ENCODE data around the gene SMOC1. TPM values are rescaled to one million over a fixed set of nuclear protein-coding genes. Genes with fewer than 3 reads are reported as not detected.

SMOC1 gene
- total RNA-seq = 3.1 TPM

DNA sequence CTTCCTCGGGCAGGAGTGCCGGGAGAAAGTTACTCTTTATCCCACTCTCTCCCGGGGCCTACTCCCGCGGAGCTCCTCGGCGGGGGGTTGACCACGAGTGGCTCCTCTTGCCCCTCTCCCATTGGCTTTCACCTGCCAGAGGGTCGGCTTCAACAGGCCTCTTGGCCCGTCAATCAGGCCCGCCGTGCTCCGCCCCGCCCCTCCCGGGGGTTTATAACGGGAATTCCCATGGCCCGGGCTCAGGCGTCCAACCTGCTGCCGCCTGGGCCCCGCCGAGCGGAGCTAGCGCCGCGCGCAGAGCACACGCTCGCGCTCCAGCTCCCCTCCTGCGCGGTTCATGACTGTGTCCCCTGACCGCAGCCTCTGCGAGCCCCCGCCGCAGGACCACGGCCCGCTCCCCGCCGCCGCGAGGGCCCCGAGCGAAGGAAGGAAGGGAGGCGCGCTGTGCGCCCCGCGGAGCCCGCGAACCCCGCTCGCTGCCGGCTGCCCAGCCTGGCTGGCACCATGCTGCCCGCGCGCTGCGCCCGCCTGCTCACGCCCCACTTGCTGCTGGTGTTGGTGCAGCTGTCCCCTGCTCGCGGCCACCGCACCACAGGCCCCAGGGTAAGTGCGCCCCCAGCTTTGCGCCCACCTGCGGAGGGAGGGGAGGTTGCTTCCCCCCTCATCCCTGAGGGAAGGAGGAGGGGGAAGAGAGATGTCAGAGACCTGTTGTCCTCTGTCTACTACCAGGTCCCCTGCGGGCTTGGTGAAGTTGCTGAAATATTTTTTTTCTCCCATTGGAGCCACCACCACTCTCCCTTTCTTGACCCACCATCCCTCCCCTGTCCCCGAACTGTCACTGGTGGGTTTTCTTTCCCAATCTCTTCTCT, at the start of gene SMOC1:
SMOC1 (plus strand) TSS at position 242 of the 869 bp plus-strand sequence; CDS start at position 505, 263 bp downstream.
- peak; percentile 51 for DNase-seq (ENCODE audit: low spot score)

DNA sequence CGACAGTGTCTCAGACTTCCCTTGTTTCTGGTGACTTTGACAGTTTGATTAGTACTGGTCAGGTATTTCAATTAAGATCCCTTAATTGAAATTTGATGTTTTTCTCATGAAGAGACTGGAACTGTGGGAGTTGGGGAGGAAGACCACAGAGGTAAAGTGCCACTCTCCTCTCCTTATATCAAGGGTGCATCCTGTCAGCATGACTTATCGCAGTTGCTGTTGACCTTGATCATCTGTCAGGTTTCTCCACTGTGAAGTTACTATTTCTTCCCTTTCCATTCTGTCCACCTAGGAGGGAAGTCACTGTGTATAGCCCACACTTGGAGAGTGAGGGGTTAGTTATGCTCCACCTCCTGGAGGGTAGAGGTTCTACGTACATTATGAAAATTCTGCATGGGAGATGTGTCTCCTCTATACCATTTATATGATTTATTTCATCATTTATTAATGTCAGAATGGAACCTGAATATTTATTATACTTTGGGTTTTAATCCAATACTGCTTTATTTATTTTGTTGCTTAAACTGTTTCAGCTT, 40.3 kb upstream of the SMOC1 start:
- DNase-seq (ENCODE audit: low spot score) = no peak

DNA sequence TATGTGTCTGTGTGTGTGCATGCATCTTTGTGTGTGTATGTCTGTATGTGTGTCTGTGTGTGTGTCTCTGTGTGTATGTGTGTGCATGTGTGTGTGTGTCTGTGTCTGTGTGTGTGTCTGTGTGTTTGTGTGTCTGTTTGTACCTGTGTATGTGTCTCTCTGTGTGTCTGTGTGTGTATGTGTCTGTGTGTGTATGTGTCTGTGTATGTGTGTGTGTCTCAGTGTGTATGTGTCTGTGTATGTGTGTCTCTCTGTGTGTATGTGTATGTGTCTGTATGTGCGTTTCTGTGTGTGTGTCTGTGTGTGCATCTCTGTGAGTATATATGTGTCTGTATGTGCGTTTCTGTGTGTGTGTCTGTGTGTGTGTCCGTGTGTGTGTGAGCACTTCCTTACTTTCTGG, 39.6 kb upstream of the SMOC1 start:
- no peak for DNase-seq (ENCODE audit: low spot score)

- no peak for DNase-seq (ENCODE audit: low spot score)
These were observed 37.6 kb upstream of the SMOC1 start for GRCh38 chr14:69841656-69842055.

GRCh38 chr14:69842686-69843420, 36.4 kb upstream of the SMOC1 start:
- DNase-seq (ENCODE audit: low spot score) = no peak

DNA sequence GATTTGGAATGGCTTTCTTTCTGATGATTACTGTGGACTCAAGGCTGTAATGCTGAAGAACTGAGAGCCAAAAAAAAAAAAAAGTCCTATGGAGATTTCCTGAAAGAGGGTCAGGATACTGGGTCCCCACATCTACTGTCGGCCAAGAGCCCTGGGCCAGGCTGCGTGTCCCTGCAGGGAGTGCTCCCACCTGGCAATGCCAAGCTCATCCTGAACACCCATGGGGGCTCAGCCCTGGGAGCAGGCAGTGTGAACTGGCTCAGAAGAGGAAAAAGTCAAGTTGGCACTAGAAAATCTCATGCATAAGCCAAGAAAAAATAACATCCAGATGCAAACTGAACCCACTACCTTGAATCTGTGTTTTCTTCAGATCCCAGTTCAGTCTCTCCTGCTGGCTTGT, 35.0 kb upstream of the SMOC1 start:
- no peak for DNase-seq (ENCODE audit: low spot score)

DNA sequence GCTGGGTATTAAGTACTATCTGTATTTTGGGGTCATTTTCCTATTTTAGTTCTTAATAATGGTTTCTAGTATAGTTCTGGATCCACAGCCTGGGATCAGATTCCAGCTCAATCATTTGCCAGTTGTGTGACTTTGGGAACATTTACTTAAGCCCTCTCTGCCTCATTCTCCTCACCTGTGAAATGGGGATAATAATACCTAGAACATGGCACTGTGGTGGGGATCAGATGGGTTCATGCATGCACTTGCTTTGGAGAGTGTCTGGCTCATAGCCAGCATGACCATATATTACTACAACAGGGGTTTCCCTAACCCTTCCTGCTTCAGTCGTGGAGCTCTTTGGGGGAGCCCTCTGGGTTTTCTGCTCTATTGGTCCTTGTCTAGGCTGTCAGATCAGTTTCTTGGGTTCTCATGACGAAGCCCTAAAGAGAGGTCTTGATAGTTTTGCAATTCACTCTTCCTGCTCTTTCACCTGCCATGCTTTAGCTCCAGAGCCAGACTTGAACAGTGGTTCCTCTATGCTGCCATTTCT, 34.1 kb upstream of the SMOC1 start:
- no peak for DNase-seq (ENCODE audit: low spot score)

DNA sequence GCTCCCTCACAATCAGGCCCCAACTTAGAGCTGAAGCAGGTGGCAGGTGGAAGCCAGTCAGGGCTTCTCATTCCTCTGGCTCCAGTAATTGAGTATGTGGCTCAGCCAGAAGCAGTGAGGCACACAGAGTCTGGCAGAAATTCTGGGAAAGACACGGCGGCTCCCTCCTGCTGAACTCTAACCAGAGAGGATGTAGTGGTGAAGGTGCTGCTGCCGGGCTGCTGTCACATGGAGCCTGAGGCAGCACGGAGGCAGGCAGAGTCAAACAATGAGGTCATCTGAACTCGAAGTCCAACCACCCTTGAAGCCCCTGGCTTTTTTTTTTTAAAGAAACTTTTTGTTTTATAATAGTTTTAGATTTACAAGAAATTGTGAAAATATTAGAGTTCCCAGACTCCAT, 33.4 kb upstream of the SMOC1 start:
- peak; percentile 16 for DNase-seq (ENCODE audit: low spot score)

GRCh38 chr14:69848156-69848555, 31.1 kb upstream of the SMOC1 start:
- DNase-seq (ENCODE audit: low spot score) = no peak

DNA sequence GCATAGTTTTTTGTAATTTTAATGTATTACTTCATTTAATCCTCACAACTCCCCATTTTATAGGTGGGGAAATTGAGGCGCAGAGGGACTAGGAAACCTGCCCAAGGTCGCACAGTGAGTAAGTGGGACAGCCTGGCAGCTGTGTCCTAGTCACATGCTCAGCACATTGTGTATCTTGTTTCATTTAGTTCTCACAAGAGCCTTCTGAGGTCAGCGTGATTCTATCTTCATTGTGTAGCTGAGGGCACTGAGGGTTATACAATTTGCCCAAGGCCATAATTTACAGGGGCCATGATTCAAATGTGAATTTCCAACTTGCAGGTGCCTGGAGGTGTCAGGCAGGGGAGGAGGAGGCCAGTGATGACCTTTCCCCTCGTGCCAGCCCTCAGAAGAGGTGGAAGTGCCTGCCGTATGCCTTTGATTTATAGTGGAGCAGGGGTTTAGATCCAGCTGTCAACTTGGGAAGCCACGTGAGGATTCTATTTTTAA, 30.3 kb upstream of the SMOC1 start:
- DNase-seq (ENCODE audit: low spot score) = no peak

GRCh38 chr14:69850086-69850735, 29.0 kb upstream of the SMOC1 start:
- no peak for DNase-seq (ENCODE audit: low spot score)

DNA sequence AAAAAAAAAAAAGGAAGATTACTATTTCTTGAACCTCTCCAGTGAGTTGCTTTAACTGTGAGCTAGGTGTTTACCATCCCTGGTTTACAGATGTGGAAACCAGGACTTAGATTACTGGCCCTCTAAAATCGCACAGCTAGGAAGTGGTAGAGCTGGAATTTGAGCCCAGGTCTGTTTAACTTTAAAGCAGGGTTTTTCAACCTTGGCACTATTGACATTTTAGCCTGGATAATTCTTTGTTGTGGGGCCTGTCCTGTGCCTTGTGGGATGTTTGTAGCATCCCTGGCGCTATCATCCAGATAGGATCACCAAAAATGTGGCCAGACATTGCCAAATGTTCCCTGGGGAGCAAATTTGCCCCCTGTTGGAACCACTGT, 28.5 kb upstream of the SMOC1 start:
- no peak for DNase-seq (ENCODE audit: low spot score)

DNA sequence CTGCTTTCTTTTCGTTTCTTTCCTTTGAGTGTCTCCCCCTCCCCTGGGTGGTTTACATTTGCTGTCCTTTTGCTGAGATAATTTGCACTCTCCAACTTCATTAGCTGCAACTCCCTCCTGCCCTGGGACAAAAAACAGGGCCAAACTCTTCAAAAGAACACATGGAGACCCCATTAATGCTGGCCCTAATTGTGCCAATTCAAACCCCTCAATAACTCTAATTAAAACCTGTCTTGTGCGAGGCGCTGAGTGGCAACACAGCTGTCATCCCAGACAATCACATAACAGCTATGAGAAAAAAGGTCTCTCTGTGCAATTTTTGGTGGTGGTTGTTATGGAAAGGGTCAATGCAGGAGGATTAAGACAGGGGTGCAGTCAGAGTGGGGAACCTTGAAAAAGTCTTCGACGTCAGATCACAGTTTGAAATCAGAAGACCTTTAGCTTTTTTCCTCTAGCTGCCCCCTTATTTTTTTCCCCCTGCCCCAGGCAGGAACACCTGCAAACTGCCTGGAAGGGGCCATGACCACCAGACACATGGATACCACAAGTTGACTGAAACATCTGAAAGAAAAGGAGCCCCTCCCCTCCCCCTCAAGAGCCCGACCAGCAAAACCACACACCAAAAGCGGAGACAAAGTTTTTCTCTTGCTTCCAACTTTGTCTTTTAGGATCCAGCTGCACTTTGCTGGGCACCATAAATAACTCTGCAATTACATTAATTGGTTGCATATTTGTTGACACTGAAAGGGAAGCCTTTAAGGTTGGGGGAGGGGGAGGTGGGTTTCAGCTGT, 26.5 kb upstream of the SMOC1 start:
- no peak for DNase-seq (ENCODE audit: low spot score)

DNA sequence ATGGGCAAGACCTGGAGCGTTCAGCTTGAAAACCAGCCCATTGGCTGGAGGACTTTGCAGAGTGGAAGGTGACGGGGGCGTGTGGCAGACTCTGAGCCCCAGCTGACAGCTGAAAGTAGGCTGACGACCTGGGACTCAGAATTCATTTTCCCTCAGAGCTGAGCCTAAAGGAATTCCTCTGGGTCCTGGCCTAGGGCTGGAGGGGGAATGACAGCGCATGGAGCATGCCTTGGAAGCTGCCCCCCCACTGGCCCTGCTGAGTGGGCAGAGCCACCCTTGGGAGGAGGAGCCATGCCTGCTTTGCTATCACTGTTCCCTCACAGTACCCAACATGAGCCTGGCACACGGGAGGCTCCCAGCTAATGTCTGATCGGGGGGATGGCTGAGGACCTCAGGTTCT, 25.4 kb upstream of the SMOC1 start:
- DNase-seq (ENCODE audit: low spot score) = no peak

GRCh38 chr14:69854598-69854997, 24.6 kb upstream of the SMOC1 start:
- DNase-seq (ENCODE audit: low spot score) = no peak

- DNase-seq (ENCODE audit: low spot score) = no peak
These were observed 23.9 kb upstream of the SMOC1 start for GRCh38 chr14:69855180-69855832.

GRCh38 chr14:69858801-69859200, 20.4 kb upstream of the SMOC1 start:
- no peak for DNase-seq (ENCODE audit: low spot score)

DNA sequence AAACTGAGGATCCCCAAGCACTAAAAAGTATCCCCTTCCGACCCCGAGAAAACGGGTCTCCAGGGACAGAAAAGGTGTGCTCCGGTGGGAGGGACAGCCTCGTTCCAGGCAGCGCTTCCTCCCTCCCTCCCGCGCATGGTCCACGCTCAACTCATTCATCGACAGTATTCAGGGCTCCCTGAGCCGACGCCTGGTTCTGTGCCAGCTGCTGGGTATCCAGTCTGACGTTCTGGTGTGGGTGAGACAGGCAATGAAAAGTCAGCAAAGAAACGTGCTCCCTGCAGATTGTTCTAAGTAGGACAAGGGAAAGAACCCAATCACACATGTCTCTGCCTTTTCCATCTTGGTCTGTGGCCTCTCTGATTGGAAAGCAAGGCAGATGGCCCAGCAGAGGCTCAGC, 19.6 kb upstream of the SMOC1 start:
- DNase-seq (ENCODE audit: low spot score) = no peak

- DNase-seq (ENCODE audit: low spot score) = no peak
These were observed 19.0 kb upstream of the SMOC1 start for GRCh38 chr14:69860221-69860620.

- DNase-seq (ENCODE audit: low spot score) = no peak
These were observed 18.1 kb upstream of the SMOC1 start for GRCh38 chr14:69861025-69861569.

Measured in mucosa of gallbladder (tissue), 1 donor.